Measurements from ENCODE around the gene C1GALT1C1. TPM values are rescaled to one million over a fixed set of nuclear protein-coding genes. Genes with fewer than 3 reads are reported as not detected.

Gene C1GALT1C1
- total RNA-seq, 1 experiment from 2014 or later, result 10.2 TPM

GRCh38 chrX:120664081-120664480 is 34.2 kb upstream of the C1GALT1C1 start:
- ChIA-PET CTCF (interaction anchor here (0.6 kb wide), 1 partner anchor 178 kb away, joined by 3 read pairs; no protein-coding TSS in a partner anchor), POLR2A (ENCODE audit: low non-redundant PET) (no interaction called here)
- DNase-seq (ENCODE audit: low spot score), result peak; percentile 25
- intact Hi-C loops (cut with micrococcal nuclease; ENCODE audit: unreplicated experiment), result loop anchor here (1.0 kb wide), 1 partner anchor 166 kb away; no protein-coding TSS in a partner anchor
- no peak for TF ChIP-seq EZH2 (IDR thresholded peaks at IDR 0.05; ENCODE audit: borderline replicate concordance, low read depth, low read length, poor library complexity, severe bottlenecking)
- peak; percentile 36; the same call in 1 of the 2 replicates for TF ChIP-seq CTCF (conservative IDR thresholded peaks at IDR 0.05; ENCODE audit: low read depth, low read length)
- H3K9me3 ChIP-seq (ENCODE audit: low read depth, low read length, poor library complexity, severe bottlenecking), result no peaks in the 10 kb centered on the region
- no peaks in the 10 kb centered on the region for H3K4me1 ChIP-seq (ENCODE audit: insufficient read depth, low read length, poor library complexity, severe bottlenecking)
- no peak overlapping the region for H3K4me3 ChIP-seq (ENCODE audit: low read depth, low read length, poor library complexity, severe bottlenecking)
- H3K27me3 ChIP-seq (replicated peaks; ENCODE audit: insufficient read depth, low read depth, low read length, poor library complexity), result no peaks in the 10 kb centered on the region
- no TSS peak for BruUV-seq (replicated peaks)
- no peaks in the 10 kb centered on the region for H3K36me3 ChIP-seq (ENCODE audit: insufficient read depth, low read length, poor library complexity, severe bottlenecking)
- H3K27ac ChIP-seq (ENCODE audit: low read depth, low read length, poor library complexity, severe bottlenecking), result no peak overlapping the region

GRCh38 chrX:120662662-120663061 is 32.8 kb upstream of the C1GALT1C1 start:
- TF ChIP-seq CTCF (conservative IDR thresholded peaks at IDR 0.05; ENCODE audit: low read depth, low read length), result no peak
- TF ChIP-seq EZH2 (IDR thresholded peaks at IDR 0.05; ENCODE audit: borderline replicate concordance, low read depth, low read length, poor library complexity, severe bottlenecking), result no peak
- no peaks in the 10 kb centered on the region for H3K36me3 ChIP-seq (ENCODE audit: insufficient read depth, low read length, poor library complexity, severe bottlenecking)
- no peak for DNase-seq (ENCODE audit: low spot score)
- BruUV-seq (replicated peaks), result no TSS peak
- ChIA-PET POLR2A (ENCODE audit: low non-redundant PET) (no interaction called here), CTCF (no interaction called here)
- H3K27me3 ChIP-seq (replicated peaks; ENCODE audit: insufficient read depth, low read depth, low read length, poor library complexity), result no peaks in the 10 kb centered on the region
- no peaks in the 10 kb centered on the region for H3K9me3 ChIP-seq (ENCODE audit: low read depth, low read length, poor library complexity, severe bottlenecking)
- intact Hi-C loops (cut with micrococcal nuclease; ENCODE audit: unreplicated experiment), result no loop called here
- no peak overlapping the region for H3K27ac ChIP-seq (ENCODE audit: low read depth, low read length, poor library complexity, severe bottlenecking)
- no peak overlapping the region for H3K4me3 ChIP-seq (ENCODE audit: low read depth, low read length, poor library complexity, severe bottlenecking)
- H3K4me1 ChIP-seq (ENCODE audit: insufficient read depth, low read length, poor library complexity, severe bottlenecking), result no peaks in the 10 kb centered on the region

- no peak for DNase-seq (ENCODE audit: low spot score)
- ChIA-PET POLR2A (ENCODE audit: low non-redundant PET) (no interaction called here), CTCF (no interaction called here)
- Histone ChIP-seq H3K36me3 (ENCODE audit: insufficient read depth, low read length, poor library complexity, severe bottlenecking) (no peaks in the 10 kb centered on the region), H3K4me1 (ENCODE audit: insufficient read depth, low read length, poor library complexity, severe bottlenecking) (no peaks in the 10 kb centered on the region), H3K27me3 (replicated peaks; ENCODE audit: insufficient read depth, low read depth, low read length, poor library complexity) (no peaks in the 10 kb centered on the region), H3K9me3 (ENCODE audit: low read depth, low read length, poor library complexity, severe bottlenecking) (no peaks in the 10 kb centered on the region), H3K4me3 (ENCODE audit: low read depth, low read length, poor library complexity, severe bottlenecking) (no peak overlapping the region), H3K27ac (ENCODE audit: low read depth, low read length, poor library complexity, severe bottlenecking) (no peak overlapping the region)
- BruUV-seq (replicated peaks), result no TSS peak
- TF ChIP-seq EZH2 (IDR thresholded peaks at IDR 0.05; ENCODE audit: borderline replicate concordance, low read depth, low read length, poor library complexity, severe bottlenecking) (no peak), CTCF (conservative IDR thresholded peaks at IDR 0.05; ENCODE audit: low read depth, low read length) (no peak)
- intact Hi-C loops (cut with micrococcal nuclease; ENCODE audit: unreplicated experiment), result no loop called here
Observed at GRCh38 chrX:120660637-120661036, 30.8 kb upstream of the C1GALT1C1 start.
